NCI-H526 (cell line): ENCODE results near the gene LDHD.

Source experiments
- DNase-seq, 2 experiments: peaks; one replicate each; lab custom pipeline; 2025; lab: John Stamatoyannopoulos, UW

LDHD gene

GRCh38 chr16:75080205-75081029 is 36.2 kb downstream of the LDHD start:
- no peak for DNase-seq

GRCh38 chr16:75079346-75079926 is 37.1 kb downstream of the LDHD start:
- no peak for DNase-seq

GRCh38 chr16:75078886-75079285 is 37.7 kb downstream of the LDHD start:
- no peak for DNase-seq

- DNase-seq: no peak
These were observed 40.8 kb downstream of the LDHD start for GRCh38 chr16:75075688-75076268.

GRCh38 chr16:75074920-75075687 is 41.5 kb downstream of the LDHD start:
- no peak for DNase-seq

- DNase-seq: no peak
These were observed 42.2 kb downstream of the LDHD start for GRCh38 chr16:75074304-75074793.

- no peak for DNase-seq
These were observed 42.9 kb downstream of the LDHD start for GRCh38 chr16:75073545-75074303.

- no peak for DNase-seq
These were observed 44.2 kb downstream of the LDHD start for GRCh38 chr16:75072239-75072947.

GRCh38 chr16:75071621-75072020 is 45.0 kb downstream of the LDHD start:
- no peak for DNase-seq

GRCh38 chr16:75070012-75070841 is 46.4 kb downstream of the LDHD start:
- no peak for DNase-seq

- no peak for DNase-seq
These were observed 48.2 kb downstream of the LDHD start for GRCh38 chr16:75068085-75069031.

- no peak for DNase-seq
These were observed 49.6 kb downstream of the LDHD start for GRCh38 chr16:75066861-75067447.

- DNase-seq: no peak
These were observed 50.9 kb downstream of the LDHD start for GRCh38 chr16:75065521-75066149.

- DNase-seq: no peak
These were observed 51.5 kb downstream of the LDHD start for GRCh38 chr16:75065149-75065505.

- DNase-seq: no peak
These were observed 52.0 kb downstream of the LDHD start for GRCh38 chr16:75064403-75065148.

GRCh38 chr16:75063549-75064088 is 53.0 kb downstream of the LDHD start:
- DNase-seq: no peak

GRCh38 chr16:75062976-75063346 is 53.6 kb downstream of the LDHD start:
- DNase-seq: no peak
